Measurements from ENCODE around the gene TMEM117. TPM values are rescaled to one million over a fixed set of nuclear protein-coding genes. Genes with fewer than 3 reads are reported as not detected.

TMEM117 gene
- total and polyA plus RNA-seq, 10 of the 15 experiments (the other 5 are each of a cell fraction or from before 2014, with no cell fraction given) = 3.1 to 8.2 (median 6.1) TPM

DNA sequence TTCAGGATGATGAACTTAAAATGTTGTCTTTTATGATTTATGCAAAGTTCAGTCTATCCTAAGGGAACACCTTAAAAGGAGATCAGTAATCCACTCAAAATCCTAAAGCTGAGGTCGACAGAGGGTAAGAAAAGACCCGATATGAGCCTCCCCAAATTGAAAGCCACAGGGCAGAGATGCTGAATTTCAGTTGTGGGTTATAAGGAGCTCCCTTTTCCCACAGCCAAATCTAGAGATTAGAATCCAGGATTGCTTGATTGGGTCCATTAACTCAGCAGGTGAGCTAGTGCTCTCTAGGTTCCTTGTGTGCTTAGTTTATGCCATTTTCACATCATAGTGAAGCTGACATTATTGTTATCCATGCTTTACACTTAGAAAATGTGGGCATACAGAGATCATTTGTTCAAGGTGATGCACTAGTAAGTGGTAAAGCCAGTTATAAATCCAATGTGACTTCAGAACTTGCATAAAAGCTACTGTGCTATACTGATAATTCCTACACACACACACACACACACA lies 417.5 kb downstream of the TMEM117 start:
- intact Hi-C loops (cut with micrococcal nuclease; ENCODE audit: unreplicated experiment) = no loop called here
- ATAC-seq (no peak), FAIRE-seq (no peak), DNase-seq (ENCODE audit: low read depth, low spot score) (no peak)
- ChIA-PET SMC1A (ENCODE audit: uncharacterized antibody, unreplicated experiment) (interaction anchor here (0.6 to 1.1 kb wide), 3 partner anchors 12 to 176 kb away, joined by 3 to 5 read pairs (median 3); no protein-coding TSS in a partner anchor), RAD21 (ENCODE audit: unreplicated experiment) (no interaction called here), CTCF (interaction anchor here (0.5 to 1.1 kb wide), 2 partner anchors 12 to 285 kb away, joined by 3 to 4 read pairs; no protein-coding TSS in a partner anchor), POLR2A (no interaction called here)
- in situ Hi-C loops (cut with MboI) = no loop called here
- Histone ChIP-seq H3K27me3 (replicated peaks in 1 of 2; ENCODE audit: control insufficient read depth in 2 of 2, insufficient read depth in 2 of 2, low read length in 1 of 2) (no peaks in the 10 kb centered on the region), H3K9me3 (replicated peaks; ENCODE audit: control insufficient read depth, insufficient read depth, low read length) (no peaks in the 10 kb centered on the region), H3K4me2 (ENCODE audit: control insufficient read depth, insufficient read depth) (no peak overlapping the region), H3K4me3 (no peak overlapping the region), H3K4me1 (ENCODE audit: control insufficient read depth, insufficient read depth, low read length) (no peaks in the 10 kb centered on the region), H4K20me1 (ENCODE audit: control insufficient read depth, insufficient read depth) (no peaks in the 10 kb centered on the region), H2AFZ (ENCODE audit: control insufficient read depth, low read depth, low read length) (no peak overlapping the region), H3K79me2 (ENCODE audit: control insufficient read depth, insufficient read depth, low read length) (no peaks in the 10 kb centered on the region), H3K36me3 (ENCODE audit: control insufficient read depth in 2 of 2, insufficient read depth in 2 of 2, low read length in 1 of 2) (no peaks in the 10 kb centered on the region), H3K9ac (ENCODE audit: control insufficient read depth, insufficient read depth, low read length) (no peak overlapping the region), H3K27ac (ENCODE audit: control insufficient read depth, insufficient read depth) (no peak overlapping the region)
- no TSS peak for BruUV-seq (replicated peaks)
- 75% methylated on average over 2 of the region's 2 CpGs for WGBS (ENCODE audit: insufficient coverage, insufficient replicate concordance, low lambda C conversion rate, missing lambda C conversion rate)
- TF ChIP-seq, protein P1, sequence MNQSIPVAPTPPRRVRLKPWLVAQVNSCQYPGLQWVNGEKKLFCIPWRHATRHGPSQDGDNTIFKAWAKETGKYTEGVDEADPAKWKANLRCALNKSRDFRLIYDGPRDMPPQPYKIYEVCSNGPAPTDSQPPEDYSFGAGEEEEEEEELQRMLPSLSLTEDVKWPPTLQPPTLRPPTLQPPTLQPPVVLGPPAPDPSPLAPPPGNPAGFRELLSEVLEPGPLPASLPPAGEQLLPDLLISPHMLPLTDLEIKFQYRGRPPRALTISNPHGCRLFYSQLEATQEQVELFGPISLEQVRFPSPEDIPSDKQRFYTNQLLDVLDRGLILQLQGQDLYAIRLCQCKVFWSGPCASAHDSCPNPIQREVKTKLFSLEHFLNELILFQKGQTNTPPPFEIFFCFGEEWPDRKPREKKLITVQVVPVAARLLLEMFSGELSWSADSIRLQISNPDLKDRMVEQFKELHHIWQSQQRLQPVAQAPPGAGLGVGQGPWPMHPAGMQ (IDR thresholded peaks at IDR 0.05; ENCODE audit: borderline replicate concordance) = no peak
- TF ChIP-seq GATAD2B (conservative IDR thresholded peaks at IDR 0.05; ENCODE audit: low read depth) (no peak), PAX5 (IDR thresholded peaks at IDR 0.05; ENCODE audit: borderline replicate concordance, low read depth, low read length) (no peak), NFYA (IDR thresholded peaks at IDR 0.05; ENCODE audit: borderline replicate concordance, low read depth, low read length) (no peak), RAD51 (IDR thresholded peaks at IDR 0.05) (no peak), RBBP5 (conservative IDR thresholded peaks at IDR 0.05) (no peak), BCL11A (IDR thresholded peaks at IDR 0.05; ENCODE audit: low read depth, low read length) (no peak), NR2C2 (IDR thresholded peaks at IDR 0.05; ENCODE audit: borderline replicate concordance, control insufficient read depth, insufficient read length, low read depth) (no peak), HDAC2 (IDR thresholded peaks at IDR 0.05) (no peak), NR2C1 (IDR thresholded peaks at IDR 0.05) (no peak), MEF2A (IDR thresholded peaks at IDR 0.05; ENCODE audit: insufficient read depth, low read depth, low read length) (no peak)
